B cell (primary cell): ENCODE results near the gene EIF3I.
"Not testable (repeated sequence)": the region's sequence is repeated elsewhere in the genome, so short reads cannot be mapped to it uniquely, and the experiment has no call there.

Experiments
- EZH2 ChIP-seq: IDR thresholded peaks from 2 replicates; pipeline ENCODE4 v1.6.1; 2012; ENCODE audit warnings: borderline replicate concordance, low read depth, mild to moderate bottlenecking, moderate library complexity, low read length; ENCODE audit not compliant: insufficient read depth, poor library complexity, severe bottlenecking
- TF ChIP-seq, protein P1 (sequence below): fragments of 200-600 bp; IDR thresholded peaks from one replicate; pipeline ENCODE4 v1.8.0; 2022; ENCODE audit warnings: antibody characterized with exemption, mild to moderate bottlenecking

DNA sequence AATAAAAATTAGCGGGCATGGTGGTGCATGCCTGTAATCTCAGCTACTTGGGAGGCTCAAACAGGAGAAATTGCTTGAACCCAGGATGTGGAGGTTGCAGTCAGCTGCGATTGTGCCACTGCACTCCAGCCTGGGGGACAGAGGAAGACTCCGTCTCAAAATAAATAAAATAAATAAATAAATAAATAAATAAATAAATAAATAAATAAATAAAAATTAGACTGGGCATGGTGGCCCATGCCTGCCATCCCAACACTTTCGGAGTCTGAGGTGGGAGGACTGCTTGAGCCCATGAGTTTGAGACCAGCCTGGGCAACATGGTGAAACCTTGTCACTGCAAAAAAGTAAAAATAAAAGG, 41.0 kb downstream of the EIF3I start:
- TF ChIP-seq, protein P1, sequence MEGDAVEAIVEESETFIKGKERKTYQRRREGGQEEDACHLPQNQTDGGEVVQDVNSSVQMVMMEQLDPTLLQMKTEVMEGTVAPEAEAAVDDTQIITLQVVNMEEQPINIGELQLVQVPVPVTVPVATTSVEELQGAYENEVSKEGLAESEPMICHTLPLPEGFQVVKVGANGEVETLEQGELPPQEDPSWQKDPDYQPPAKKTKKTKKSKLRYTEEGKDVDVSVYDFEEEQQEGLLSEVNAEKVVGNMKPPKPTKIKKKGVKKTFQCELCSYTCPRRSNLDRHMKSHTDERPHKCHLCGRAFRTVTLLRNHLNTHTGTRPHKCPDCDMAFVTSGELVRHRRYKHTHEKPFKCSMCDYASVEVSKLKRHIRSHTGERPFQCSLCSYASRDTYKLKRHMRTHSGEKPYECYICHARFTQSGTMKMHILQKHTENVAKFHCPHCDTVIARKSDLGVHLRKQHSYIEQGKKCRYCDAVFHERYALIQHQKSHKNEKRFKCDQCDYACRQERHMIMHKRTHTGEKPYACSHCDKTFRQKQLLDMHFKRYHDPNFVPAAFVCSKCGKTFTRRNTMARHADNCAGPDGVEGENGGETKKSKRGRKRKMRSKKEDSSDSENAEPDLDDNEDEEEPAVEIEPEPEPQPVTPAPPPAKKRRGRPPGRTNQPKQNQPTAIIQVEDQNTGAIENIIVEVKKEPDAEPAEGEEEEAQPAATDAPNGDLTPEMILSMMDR: not testable (repeated sequence)
- not testable (repeated sequence) for TF ChIP-seq EZH2
